Kidney tubule cell (primary cell): ENCODE measurements around the gene TRIM62.
"Not testable (repeated sequence)": the region's sequence is repeated elsewhere in the genome, so short reads cannot be mapped to it uniquely, and the experiment has no call there.

Source experiments
- DNase-seq: peaks from one replicate; pipeline ENCODE4 v3.0.0-alpha.2; 2018; ENCODE audit warnings: low spot score

The TRIM62 gene

DNA sequence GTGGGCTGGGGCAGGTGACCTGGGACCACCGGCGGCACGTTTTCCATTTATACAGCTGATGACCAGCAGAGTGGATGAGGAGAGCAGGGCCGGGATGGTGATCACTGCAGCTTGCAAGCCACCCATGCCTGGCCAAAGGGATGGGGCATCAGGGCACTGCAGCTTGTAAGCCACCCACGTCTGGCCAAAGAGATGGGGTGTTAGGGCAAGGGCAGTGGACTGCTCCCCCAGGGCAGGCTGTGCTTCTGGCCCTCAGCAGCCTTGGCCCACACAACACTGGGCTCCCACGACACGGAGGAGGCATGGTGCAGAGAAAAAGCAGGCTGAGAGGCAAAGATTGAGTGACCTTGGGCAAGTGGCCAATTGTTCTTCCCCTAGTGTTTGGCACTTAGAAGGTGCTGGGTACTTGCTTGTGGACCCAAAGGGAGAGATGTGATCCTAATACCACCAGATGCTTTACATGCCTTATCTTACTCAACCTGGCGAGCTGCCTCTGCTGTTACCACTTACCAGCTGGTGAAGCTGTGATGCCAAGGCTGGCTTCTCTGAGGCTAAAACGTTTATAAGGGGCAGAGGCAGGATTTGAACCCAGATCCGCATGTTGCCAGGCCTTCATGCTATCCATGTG lies 48.3 kb downstream of the TRIM62 start:
- no peak for DNase-seq

GRCh38 chr1:33132549-33132948 lies 49.3 kb downstream of the TRIM62 start:
- DNase-seq = no peak

GRCh38 chr1:33131191-33131590 lies 50.7 kb downstream of the TRIM62 start:
- DNase-seq = no peak

DNA sequence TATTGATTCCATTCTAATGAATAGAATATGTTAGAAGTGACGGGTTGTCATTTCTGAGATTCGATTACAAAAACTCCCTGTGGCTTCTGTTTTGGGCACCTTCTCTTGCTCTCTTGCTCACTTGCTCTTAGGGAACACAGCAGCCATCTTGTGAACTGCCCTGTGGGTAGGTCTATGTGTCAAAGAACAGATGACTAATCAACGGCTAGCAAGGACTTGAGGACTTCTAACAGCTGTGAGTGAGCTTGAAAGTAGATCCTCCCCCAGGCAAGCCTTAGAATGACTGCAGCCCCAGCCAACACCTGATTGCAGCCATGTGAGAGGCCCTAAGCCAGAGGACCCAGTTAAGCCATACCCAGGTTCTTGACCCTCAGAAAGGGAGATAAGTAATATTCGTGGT lies 51.5 kb downstream of the TRIM62 start:
- peak; percentile 45 for DNase-seq

DNA sequence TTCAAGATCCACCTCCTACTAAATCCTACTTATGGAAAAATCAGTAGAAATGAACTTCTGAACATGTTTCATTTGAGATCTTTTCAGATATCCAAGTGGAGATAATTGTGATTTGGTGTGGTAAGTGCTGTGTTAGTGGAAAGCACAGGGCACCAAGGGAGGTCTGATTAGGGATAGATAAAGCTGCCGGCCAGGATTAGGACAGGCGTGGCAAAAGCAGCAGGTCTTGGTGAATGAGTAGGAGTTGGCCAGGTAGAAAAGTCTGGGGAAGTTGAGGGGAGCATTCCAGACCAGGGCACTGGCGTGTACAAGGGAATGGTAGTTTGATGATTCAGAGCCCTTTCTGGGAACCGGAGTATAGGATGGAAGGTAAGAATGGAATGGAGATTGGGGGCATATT lies 53.1 kb downstream of the TRIM62 start:
- DNase-seq = no peak

GRCh38 chr1:33127001-33127823 lies 54.6 kb downstream of the TRIM62 start:
- DNase-seq = peak; percentile 100

- DNase-seq = no peak
Observed at GRCh38 chr1:33126411-33127000, 55.3 kb downstream of the TRIM62 start.

- DNase-seq = not testable (repeated sequence)
Observed at GRCh38 chr1:33124647-33125046, 57.2 kb downstream of the TRIM62 start.

DNA sequence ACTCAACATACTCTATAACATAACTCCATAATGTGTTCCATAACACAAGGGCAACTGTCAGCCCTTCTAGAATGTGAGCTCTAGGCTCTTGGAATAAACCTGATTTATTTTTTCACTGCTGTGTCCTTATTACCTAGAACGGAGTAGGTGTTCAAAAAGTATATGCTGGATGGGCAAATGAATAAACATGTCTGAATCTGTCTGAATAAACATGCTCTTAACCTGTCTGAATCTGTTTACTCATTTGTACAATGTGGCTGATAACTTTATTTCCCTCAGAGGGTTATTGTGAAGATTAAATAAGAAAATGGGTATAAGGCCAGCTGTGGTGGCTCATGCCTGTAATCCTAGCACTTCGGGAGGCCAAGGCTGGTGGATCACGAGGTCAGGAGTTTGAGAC lies 58.6 kb downstream of the TRIM62 start:
- no peak for DNase-seq

- DNase-seq = no peak
Observed at GRCh38 chr1:33122483-33123178, 59.2 kb downstream of the TRIM62 start.

DNA sequence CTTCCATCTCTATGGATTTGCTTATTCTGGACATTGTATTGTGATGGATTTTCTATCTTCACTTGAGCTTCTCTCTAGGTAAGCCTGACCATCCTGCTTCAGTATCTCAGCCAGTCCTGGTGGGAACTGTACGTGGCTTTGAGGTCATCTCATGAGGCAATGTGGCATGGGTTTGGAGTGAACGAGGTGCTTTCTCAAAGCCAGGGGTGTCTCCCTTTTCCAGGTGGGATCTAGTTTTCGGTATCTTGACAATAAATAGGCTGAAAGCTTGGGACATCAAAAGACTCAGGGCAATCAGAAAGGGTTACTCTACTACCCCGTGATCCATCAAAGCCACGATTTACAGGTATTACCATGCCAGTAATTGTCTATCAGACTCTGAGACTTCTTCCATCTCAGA lies 60.1 kb downstream of the TRIM62 start:
- DNase-seq = no peak

DNA sequence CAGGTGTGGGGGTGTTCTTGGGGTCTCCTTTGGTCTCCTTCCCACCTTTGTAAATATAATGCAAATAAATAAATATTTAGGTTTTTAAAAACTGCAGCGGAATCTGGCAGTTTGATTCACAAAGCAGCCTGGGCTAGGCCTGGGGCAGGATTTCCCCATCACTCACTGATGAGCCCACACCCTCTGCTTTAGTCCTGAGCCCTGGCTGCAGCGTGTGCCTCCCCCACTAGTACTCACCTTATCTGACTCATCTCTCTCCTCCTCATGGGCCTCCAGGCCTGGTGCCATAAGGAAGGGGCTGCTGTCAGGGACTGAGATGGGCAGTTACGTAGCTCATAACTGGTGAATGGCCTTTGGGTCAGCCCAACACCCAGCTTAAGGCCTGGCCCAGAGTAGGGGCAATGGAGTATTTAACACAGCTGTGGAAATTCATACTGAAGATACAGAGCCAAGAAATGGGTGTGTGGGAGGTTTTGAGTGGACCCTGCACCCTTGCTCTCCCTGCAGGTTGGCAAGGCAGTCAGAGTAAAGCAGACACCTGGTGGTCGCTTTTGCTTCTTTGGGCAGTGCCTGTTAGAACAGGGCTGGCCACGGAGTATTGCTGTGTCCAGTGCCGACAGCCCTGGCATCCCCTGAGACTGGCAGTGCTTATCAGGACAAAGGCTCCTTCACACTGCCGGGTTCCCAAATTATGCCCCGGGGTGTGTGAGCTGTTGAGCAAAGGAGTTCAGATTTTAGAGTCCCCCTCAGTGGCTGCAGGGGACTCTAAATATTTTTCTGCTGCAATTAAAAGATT lies 61.2 kb downstream of the TRIM62 start:
- DNase-seq = peak; percentile 71

DNA sequence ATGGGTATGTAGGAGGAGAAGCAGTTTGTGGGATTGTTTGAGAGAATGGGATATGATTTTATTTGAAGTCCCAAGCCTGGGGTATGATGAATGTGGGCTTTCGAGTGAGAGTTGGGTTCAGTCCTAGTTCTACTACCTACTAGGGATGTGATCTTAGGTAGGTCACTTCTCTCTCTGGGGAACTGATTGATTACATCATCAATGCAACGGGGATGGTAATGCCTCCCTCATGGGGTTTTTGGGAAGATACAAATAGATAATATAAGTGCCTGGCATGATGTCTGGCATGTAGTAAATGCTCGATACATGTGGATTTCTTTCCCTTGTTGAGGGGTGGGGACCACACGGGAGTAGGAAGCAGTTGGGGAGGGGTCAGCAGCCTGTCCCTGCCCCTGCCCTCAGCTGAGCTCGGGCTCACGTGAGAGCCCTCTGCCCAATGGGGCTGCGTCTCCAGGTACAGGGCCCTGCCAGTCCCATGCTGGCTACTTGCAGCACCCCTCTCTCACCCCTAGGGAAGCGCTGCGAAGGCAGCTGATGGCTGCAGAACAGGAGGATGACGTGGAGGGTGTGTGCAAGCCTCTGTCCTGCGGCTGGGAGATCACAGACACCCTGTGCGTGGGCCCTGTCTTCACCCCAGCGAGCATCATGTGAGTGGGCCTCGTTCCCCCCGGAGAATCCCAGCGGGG lies 62.2 kb downstream of the TRIM62 start:
- no peak for DNase-seq

DNA sequence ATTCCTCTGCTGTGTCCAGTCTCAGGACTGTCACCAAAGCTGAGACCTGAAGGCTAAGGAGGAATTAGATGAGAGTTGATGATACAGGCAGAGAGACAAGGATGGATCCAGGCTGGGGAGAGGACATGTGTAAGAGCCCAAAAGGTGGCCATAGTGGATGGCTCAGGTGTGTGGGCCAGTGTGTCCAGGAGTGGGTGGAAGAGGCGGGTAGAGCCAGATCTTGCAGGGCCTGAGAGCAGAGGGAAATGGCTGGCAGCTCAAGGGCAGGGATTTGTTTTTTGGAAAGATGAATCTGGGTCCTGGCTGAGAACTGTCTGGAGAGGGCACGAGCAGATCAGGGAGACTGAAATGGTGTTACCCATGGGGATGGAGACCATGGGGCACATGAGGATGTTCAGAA lies 62.8 kb downstream of the TRIM62 start:
- DNase-seq = no peak

GRCh38 chr1:33118274-33118673 lies 63.6 kb downstream of the TRIM62 start:
- no peak for DNase-seq

GRCh38 chr1:33117440-33118085 lies 64.3 kb downstream of the TRIM62 start:
- DNase-seq = no peak

GRCh38 chr1:33111965-33112364 lies 69.9 kb downstream of the TRIM62 start:
- DNase-seq = peak; percentile 9

GRCh38 chr1:33110477-33110876 lies 71.4 kb downstream of the TRIM62 start:
- DNase-seq = no peak

DNA sequence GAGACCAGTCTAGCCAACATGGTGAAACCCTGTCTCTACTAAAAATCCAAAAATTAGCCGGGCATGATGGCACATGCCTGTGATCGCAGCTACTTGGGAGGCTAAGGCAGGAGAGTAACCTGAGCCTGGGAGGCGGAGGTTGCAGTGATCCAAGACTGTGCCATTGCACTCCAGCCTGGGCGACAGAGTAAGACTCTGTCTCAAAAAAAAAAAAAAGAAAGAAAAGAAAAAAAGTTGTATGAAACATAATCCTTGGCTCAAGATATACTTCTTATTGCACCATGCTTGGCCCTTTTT lies 81.8 kb downstream of the TRIM62 start:
- DNase-seq = not testable (repeated sequence)

DNA sequence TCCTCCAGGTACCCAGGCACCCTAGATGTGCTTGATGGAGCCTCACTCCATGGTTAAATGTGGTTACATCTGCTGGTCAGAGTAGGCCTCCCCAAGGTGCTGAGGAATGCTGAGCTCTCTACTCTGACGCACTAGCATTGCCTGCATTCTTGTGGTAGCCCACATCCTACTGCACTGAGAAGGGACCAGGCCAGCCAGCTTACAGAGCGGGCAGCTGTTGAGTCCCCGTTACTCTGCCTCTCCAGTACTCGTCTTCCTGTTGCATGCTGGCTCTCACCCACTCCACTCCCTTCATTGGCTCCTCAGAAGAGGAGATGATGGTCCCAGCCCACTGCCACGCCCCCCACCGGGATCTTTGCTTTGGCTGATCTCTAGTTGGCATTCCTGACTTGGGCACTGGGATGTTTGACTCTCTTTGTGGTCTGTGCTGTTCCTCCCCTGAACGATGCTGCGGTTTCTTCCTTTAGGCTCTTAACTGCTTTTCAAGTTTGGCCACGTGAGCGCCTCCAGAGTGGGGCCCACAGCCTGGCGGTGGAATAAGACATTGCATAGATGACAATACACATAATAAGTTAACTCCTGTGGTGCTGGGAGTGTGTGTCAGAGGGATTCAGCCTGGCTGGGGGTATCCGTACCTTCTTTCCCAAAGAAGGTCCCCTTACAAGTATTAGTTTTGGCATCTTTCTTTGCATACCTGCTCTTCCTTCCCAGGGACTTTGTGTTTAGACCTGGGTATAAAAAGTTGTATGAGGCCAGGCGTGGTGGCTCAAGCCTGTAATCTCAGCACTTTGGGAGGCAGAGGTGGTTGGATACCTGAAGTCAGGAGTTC lies 82.3 kb downstream of the TRIM62 start:
- DNase-seq = peak; percentile 100
